ENCODE results near the gene SYT12.

GRCh38 chr11:67041602-67042001 lies 18.7 kb downstream of the SYT12 start:
- no peak for TF ChIP-seq TAF1 (IDR thresholded peaks at IDR 0.05; ENCODE audit: borderline replicate concordance, insufficient read depth, low read length)
- TF ChIP-seq REST (IDR thresholded peaks at IDR 0.05; ENCODE audit: insufficient read depth in 1 of 2, low read depth in 2 of 2, low read length in 2 of 2), result no peak
- no peak for TF ChIP-seq POLR2AphosphoS5 (IDR thresholded peaks at IDR 0.05; ENCODE audit: low read depth, low read length)
- TF ChIP-seq SIN3A (IDR thresholded peaks at IDR 0.05; ENCODE audit: borderline replicate concordance, insufficient read depth, low read length), result no peak
- no peak for TF ChIP-seq FOXP2 (optimal IDR thresholded peaks at IDR 0.05; ENCODE audit: borderline replicate concordance, extremely low read depth, extremely low read length, insufficient read depth)
